HG02870 (cell line): ENCODE results near the gene HLCS.
"Not testable (repeated sequence)": the region's sequence is repeated elsewhere in the genome, so short reads cannot be mapped to it uniquely, and the experiment has no call there.

ENCODE experiments used
- ATAC-seq: cut with Tn5 transposase; IDR thresholded peaks from one replicate; pipeline ENCODE4 v1.9.1; 2021; ENCODE audit warnings: mild to moderate bottlenecking, moderate library complexity; ENCODE audit not compliant: unreplicated experiment

HLCS gene

GRCh38 chr21:36816561-36817130 lies 149.8 kb downstream of the HLCS start:
- ATAC-seq: no peak

DNA sequence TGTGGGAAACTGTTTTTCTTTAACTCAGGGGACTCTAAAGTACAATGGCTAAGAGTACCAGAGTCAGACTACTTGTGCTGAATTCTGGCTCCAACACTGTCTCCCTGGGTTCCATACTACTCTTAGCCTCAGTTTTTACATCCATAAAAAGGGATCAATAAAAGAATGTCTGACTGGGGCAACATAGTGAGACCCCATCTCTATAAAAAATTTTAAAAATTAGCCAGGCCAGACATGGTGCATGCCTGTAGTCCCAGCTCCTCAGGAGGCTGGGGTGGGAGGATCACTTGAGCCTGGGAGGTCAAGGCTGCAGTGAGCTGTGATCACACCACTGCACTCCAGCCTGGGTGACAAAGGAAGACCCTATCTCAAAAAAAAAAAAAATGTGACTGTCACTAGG lies 150.4 kb downstream of the HLCS start:
- ATAC-seq: not testable (repeated sequence)

DNA sequence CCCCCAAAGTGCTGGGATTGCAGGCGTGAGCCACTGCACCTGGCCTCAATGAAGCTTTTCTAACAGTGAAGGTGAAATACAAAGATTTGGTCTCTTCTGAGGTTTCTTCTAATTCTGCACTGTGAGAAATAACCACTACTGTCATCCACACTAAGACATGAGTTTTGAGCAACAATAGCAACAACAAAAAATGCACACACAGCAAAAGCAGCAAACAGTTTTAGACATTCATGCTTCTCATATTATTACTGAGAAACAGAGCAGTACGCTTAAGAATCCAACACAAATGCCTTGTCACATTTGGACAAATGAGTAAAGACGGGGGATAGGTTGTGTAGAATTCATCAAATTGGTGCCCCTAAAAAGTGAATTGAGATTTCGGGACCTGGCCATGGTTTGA lies 151.2 kb downstream of the HLCS start:
- ATAC-seq: no peak

DNA sequence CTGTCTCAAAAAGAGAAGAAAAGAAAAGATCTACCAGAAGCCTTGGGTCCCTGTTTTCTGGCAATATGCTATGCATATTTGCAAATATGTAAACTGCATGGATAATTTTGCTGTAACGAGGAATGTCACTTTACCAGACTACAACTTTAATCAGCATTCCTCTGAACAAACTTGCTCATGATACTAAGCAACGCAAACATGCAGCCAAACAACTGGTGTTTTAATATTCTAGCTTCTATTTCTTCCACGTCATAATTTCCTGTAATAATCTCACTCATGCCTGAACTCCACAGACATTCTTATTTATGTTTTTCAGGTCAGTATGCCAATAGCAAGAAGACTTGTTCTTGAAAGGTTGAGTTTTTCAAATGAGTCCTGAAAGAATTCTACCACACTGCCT lies 153.4 kb downstream of the HLCS start:
- ATAC-seq: no peak

DNA sequence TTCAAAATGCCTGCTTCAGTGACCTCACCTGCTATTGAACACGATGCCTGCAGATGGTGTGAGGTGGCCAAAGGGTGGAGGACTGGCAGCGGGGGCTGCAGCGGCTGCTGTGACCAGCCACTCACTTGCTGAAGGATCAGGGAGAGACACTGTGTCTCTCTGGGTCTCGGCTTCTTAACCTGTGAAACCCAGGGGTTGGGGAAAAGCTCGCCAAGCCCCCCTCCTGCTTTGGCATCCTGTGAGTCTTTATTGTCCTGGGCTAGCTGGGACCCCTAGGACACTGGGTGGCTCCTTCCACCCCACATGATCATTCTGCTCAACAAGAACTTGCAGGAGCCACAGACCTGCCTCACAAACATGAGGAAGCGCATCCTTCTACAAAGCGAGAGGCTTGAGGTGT lies 154.7 kb downstream of the HLCS start:
- no peak for ATAC-seq

GRCh38 chr21:36810443-36810842 lies 156.0 kb downstream of the HLCS start:
- no peak for ATAC-seq

DNA sequence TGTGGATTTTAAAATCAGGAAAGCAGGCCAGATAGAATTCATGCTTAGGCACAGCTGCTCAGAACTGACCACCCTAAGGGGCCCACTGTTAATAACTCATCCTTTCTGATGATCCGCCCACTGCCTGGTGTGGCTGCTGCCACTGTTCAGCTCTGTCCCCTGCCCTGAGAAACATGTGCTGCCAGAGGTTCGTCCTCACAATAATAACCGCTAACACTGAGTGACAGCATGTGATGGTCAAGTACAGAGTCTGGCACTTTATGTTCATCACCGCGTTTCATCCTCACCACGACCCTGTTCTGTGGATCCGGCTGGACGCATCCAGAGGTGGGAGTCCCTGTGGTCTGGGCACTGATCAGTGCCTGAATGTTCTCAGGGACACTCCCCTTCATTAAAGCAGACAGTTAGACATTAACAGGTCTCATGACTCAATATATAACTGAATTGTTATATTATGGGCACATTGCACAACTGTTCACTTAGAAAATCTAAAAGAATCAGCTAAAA lies 159.0 kb downstream of the HLCS start:
- no peak for ATAC-seq

DNA sequence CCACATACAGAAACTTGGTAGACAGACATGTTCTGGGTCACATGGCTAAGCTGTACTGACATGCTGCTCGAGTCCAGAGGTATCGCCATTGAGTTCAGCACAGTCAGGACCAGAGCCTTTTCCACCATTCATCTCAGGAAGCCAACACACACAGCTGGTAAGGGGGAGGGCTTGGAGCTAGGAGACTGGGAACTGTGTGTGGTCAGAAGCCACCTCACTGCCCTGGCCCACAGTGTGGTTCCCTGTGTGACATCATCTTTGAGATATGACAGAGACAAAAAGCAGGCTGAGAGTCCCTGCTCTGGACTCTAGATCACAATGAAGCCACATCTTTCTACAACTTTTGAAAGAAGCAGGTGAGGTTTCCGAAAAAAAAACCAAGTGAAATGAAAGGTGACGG lies 160.4 kb downstream of the HLCS start:
- ATAC-seq: no peak

- no peak for ATAC-seq
Observed at GRCh38 chr21:36804874-36805611, 161.4 kb downstream of the HLCS start.

GRCh38 chr21:36803816-36804439 lies 162.5 kb downstream of the HLCS start:
- ATAC-seq: no peak

DNA sequence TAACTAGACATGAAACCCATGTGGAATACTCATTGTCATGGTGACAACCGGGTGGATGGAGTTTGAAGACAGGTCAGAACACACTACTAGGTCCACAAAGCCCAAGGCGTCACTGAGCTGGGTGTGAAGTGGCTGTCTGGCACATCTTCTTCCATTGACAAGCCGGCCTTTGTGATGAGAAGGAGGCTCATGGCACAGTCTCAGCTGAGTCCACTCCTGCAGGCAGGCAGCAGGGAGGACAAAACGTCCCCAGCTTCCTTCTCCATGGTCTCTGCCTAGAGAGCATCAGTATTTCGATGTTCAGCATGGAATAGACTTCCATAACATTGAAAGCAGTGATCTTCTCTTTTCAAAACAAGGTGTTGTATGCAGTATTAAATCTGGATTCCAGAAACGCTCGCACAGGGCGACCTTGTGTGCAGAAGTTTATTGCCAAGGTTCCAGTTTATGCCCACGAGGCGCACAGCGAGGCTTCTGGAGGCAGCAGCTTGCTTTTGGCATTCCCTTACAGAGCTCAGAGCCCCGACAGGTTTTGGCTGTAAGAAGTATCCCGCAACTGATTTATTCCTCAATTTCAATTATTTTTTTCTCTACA lies 163.3 kb downstream of the HLCS start:
- ATAC-seq: no peak

DNA sequence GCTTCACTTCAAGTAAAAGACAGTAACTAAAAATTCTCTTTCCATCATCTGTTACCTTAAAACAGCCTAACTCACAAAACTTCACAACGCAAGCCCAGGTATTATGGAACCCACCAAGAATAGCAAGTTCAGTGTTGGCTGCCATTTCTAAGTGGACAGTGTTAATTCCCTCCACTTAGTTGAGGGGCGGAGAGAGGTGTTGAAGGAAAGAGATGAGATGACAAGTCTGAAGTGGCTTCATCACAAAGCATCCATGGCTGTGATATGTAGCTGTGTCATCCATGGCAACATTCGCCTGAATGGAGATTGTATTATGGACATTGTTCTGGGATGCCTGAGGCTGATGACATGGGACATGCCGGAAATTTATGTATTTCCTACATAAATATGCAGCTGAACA lies 165.7 kb downstream of the HLCS start:
- no peak for ATAC-seq

DNA sequence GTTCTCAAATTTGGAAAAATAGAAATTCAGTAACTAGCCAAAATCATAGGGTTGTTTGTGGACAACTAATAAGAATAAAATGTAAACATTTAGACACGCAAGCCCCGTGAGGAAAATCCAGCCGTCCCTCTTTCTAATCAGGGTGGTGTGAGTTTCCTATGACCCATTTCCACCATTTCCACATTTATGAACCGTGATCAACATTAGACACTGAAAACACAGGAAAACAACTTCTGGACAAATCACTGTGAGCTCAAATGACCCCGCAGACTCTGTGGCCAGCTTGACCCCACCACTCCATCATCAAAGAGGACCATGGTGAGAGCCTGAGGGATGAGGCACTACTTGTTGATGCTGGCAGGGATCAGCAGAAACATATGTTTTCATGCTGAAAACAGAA lies 166.6 kb downstream of the HLCS start:
- ATAC-seq: no peak

DNA sequence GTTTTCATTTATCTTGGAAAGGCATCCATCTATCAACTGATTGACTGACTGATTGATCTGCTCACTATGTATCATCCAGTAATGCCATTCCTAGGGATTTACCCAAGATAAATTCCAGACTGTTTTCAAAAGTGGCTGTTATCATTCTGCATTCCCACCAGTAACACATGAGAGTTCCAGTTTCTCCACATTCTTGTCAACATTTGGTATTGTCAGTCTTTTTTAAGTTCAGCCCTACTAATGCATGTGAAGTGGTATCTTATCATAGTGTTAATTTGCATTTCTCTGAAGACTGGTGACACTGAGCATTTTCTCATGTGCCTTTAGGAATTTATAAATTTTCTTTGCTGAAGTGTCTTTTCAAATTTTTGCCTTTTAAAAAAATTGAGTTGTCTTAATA lies 168.0 kb downstream of the HLCS start:
- ATAC-seq: no peak

DNA sequence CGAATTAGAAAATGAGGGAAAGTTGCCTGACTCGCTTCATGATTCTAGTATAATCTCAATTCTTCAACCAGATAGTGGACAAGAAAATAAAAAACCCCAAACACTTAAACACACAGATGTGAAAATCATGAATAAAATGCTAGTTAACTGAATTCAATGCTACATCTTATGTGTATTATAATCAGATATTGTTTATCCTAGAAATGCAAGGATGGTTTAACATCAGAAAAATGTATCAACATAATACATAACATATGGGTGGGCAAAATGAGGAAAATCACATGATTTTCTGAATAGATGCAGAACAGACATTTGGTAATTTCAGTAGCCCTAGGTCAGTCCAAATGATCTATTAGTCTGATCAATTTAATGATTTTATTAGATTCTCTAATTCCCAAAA lies 170.4 kb downstream of the HLCS start:
- no peak for ATAC-seq

GRCh38 chr21:36792505-36792967 lies 173.9 kb downstream of the HLCS start:
- no peak for ATAC-seq

DNA sequence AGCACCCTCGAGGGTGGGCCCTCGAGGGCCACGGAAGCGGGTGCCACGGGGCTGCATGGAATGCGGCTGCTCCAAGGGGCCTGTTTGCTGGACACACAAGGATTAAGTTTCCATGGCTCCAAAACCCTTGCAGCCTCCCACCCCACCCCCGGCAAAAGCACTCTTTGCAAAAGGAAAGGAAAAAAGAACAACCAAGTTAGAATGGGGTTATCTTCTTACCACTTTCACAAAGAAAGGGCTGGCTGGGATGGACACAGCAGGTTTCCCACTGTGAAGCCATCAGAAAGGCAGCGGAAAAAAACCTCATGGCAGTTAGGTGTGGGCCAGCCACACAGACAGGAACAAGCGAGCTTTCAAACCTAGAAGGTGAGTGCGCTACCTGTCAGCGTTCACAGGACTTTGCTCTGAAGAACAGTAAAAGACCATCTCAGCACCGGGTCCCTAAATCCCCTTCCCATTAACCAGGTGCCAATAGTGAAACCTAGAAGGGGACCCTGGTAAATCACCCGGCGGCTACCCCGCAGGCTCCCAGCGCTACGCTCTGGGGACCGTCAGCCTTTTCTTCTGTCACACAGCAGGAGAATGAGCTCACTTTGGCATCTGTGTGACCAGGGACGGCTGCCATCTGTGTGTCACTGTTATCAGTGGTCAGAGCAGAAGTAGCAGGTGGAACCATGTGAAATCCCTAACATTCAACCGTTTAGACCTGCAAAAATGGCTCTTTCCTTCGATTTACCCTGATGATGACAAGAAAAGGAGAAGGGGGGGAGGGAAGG lies 174.6 kb downstream of the HLCS start:
- no peak for ATAC-seq

- no peak for ATAC-seq
Observed at GRCh38 chr21:36791180-36791579, 175.3 kb downstream of the HLCS start.

- ATAC-seq: no peak
Observed at GRCh38 chr21:36790616-36791015, 175.9 kb downstream of the HLCS start.

GRCh38 chr21:36788120-36788638 lies 178.3 kb downstream of the HLCS start:
- no peak for ATAC-seq

GRCh38 chr21:36786186-36786585 lies 180.3 kb downstream of the HLCS start:
- no peak for ATAC-seq
